OCI-LY7 (cell line): ENCODE data around the gene ELFN1.

Experiments used
- EZH2phosphoT487 ChIP-seq: fragments of 200-600 bp; sonication (generic); IDR thresholded peaks from 2 replicates; pipeline ENCODE4 v1.6.1; 2018; ENCODE audit warnings: low read depth, borderline replicate concordance, mild to moderate bottlenecking, mixed run types, antibody characterized with exemption, low read length, moderate library complexity, mixed read lengths
- TF ChIP-seq, protein P1 (sequence below): fragments of 200-600 bp; sonication (generic); conservative IDR thresholded peaks from 2 replicates; pipeline ENCODE4 v1.5.1; 2014; ENCODE audit warnings: mild to moderate bottlenecking, antibody characterized with exemption, low read length, moderate library complexity, mixed read lengths

DNA sequence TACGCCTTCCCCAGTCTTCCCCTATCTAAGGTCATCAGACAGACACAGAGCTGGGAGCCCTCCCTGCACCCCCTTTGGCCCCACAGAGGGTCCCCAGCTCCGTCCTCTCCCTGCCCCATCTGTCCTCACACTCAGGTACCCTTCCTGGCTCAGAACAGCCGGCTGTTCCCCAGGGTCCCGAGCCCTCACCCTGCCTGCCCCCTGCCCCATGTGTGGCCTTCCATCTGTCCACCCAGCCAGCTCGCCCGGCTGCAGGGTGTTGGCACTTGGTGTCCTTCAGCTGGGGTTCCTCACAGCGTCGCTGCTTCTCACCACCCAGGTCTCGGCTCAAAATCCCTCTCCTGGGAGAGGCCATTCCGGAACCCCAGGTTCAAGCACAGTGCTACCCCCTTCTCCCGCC lies 28.9 kb upstream of the ELFN1 start:
- TF ChIP-seq, protein P1, sequence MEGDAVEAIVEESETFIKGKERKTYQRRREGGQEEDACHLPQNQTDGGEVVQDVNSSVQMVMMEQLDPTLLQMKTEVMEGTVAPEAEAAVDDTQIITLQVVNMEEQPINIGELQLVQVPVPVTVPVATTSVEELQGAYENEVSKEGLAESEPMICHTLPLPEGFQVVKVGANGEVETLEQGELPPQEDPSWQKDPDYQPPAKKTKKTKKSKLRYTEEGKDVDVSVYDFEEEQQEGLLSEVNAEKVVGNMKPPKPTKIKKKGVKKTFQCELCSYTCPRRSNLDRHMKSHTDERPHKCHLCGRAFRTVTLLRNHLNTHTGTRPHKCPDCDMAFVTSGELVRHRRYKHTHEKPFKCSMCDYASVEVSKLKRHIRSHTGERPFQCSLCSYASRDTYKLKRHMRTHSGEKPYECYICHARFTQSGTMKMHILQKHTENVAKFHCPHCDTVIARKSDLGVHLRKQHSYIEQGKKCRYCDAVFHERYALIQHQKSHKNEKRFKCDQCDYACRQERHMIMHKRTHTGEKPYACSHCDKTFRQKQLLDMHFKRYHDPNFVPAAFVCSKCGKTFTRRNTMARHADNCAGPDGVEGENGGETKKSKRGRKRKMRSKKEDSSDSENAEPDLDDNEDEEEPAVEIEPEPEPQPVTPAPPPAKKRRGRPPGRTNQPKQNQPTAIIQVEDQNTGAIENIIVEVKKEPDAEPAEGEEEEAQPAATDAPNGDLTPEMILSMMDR = no peak
- TF ChIP-seq EZH2phosphoT487 = no peak
